SJSA1 (cell line): ENCODE measurements around the gene FAM81A. TPM values are rescaled to one million over a fixed set of nuclear protein-coding genes. Genes with fewer than 3 reads are reported as not detected.
A peak's percentile ranks its signal among the peaks of the same experiment; 100 is the strongest.
"Not testable (repeated sequence)": the region's sequence is repeated elsewhere in the genome, so short reads cannot be mapped to it uniquely, and the experiment has no call there.

Source experiments
- DNase-seq, 2 experiments: peaks; one replicate each; pipeline ENCODE4 v3.0.0-alpha.2; 2015 to 2020; ENCODE audit warnings: low spot score in 2 of 2, low read depth in 1 of 2
- H3K27ac ChIP-seq: fragments of 250-450 bp; sonication (Bioruptor Pico); 2 replicates; pipeline ENCODE4 v1.5.1; 2020; ENCODE audit warnings: mild to moderate bottlenecking, moderate library complexity
- H3K27me3 ChIP-seq: fragments of 250-450 bp; sonication (Bioruptor Pico); replicated peaks from 2 replicates; pipeline ENCODE4 v1.5.1; 2020; ENCODE audit warnings: mild to moderate bottlenecking, moderate library complexity
- H3K36me3 ChIP-seq: fragments of 250-450 bp; sonication (Bioruptor Pico); 2 replicates; pipeline ENCODE4 v1.5.1; 2020; ENCODE audit warnings: mild to moderate bottlenecking
- H3K4me1 ChIP-seq: fragments of 250-450 bp; sonication (Bioruptor Pico); replicated peaks from 2 replicates; pipeline ENCODE4 v1.6.1; 2021; ENCODE audit warnings: mild to moderate bottlenecking
- H3K4me3 ChIP-seq: fragments of 250-450 bp; sonication (Bioruptor Pico); 2 replicates; pipeline ENCODE4 v1.5.1; 2020; ENCODE audit warnings: mild to moderate bottlenecking
- H3K9me3 ChIP-seq: fragments of 250-450 bp; sonication (Bioruptor Pico); replicated peaks from 2 replicates; pipeline ENCODE4 v1.5.1; 2020; ENCODE audit warnings: mild to moderate bottlenecking
- total RNA-seq: library from RNA; depleted of rRNA; stranded (reverse); fragments of >200 nt; shearing (Covaris generic); gene quantifications from 2 replicates; pipeline ENCODE4 v1.2.3, GENCODE V29; 2014

Gene FAM81A
- total RNA-seq, 1 experiment from 2014 or later = 1.6 TPM

- no peaks in the 10 kb centered on the region; the same call in 1 of the 2 replicates for H3K27me3 ChIP-seq
- no peak for DNase-seq
- no peaks in the 10 kb centered on the region for H3K4me1 ChIP-seq
- H3K36me3 ChIP-seq = no peaks in the 10 kb centered on the region
- H3K27ac ChIP-seq = no peak overlapping the region
- H3K9me3 ChIP-seq = no peaks in the 10 kb centered on the region
- H3K4me3 ChIP-seq = no peak overlapping the region
Observed at GRCh38 chr15:59484399-59484798, 46.4 kb downstream of the FAM81A start.

- H3K27ac ChIP-seq = no peak overlapping the region
- DNase-seq = no peak
- 0 out of 2 replicates have a peak, but pooled peaks cover 2% of the 10 kb centered on the region for H3K9me3 ChIP-seq
- H3K27me3 ChIP-seq = no peaks in the 10 kb centered on the region; the same call in 1 of the 2 replicates
- H3K36me3 ChIP-seq = no peaks in the 10 kb centered on the region
- no peak overlapping the region for H3K4me3 ChIP-seq
- no peaks in the 10 kb centered on the region for H3K4me1 ChIP-seq
Observed at GRCh38 chr15:59485036-59485435, 47.0 kb downstream of the FAM81A start.

GRCh38 chr15:59489485-59489884, 51.5 kb downstream of the FAM81A start:
- H3K27me3 ChIP-seq = not testable (repeated sequence)

GRCh38 chr15:59491062-59491461, 53.1 kb downstream of the FAM81A start:
- Histone ChIP-seq H3K4me1 (peaks cover 5% of the 10 kb centered on the region), H3K9me3 (0 out of 2 replicates have a peak, but pooled peaks cover 2% of the 10 kb centered on the region), H3K4me3 (no peak overlapping the region), H3K36me3 (no peaks in the 10 kb centered on the region), H3K27ac (no peak overlapping the region), H3K27me3 (no peaks in the 10 kb centered on the region)
- DNase-seq = no peak

More at GRCh38 chr15:59489485-59489884, 51.5 kb downstream of the FAM81A start:
- not testable (repeated sequence) for H3K4me3 ChIP-seq, H3K9me3 ChIP-seq, H3K4me1 ChIP-seq, H3K36me3 ChIP-seq, DNase-seq, H3K27ac ChIP-seq

- Histone ChIP-seq H3K36me3 (no peaks in the 10 kb centered on the region), H3K9me3 (0 out of 2 replicates have a peak, but pooled peaks cover 2% of the 10 kb centered on the region), H3K4me3 (no peak overlapping the region), H3K27me3 (no peaks in the 10 kb centered on the region), H3K4me1 (peaks cover 5% of the 10 kb centered on the region), H3K27ac (no peak overlapping the region)
- DNase-seq = peak; percentile 61 to 68
Observed at GRCh38 chr15:59492389-59493377, 54.7 kb downstream of the FAM81A start.

- Histone ChIP-seq H3K4me1 (no peaks in the 10 kb centered on the region), H3K36me3 (no peaks in the 10 kb centered on the region), H3K27me3 (no peaks in the 10 kb centered on the region), H3K9me3 (no peaks in the 10 kb centered on the region), H3K4me3 (no peak overlapping the region), H3K27ac (no peak overlapping the region)
- DNase-seq = peak; percentile 27 to 55
Observed at GRCh38 chr15:59501597-59501996, 63.6 kb downstream of the FAM81A start.

- H3K36me3 ChIP-seq = no peaks in the 10 kb centered on the region
- H3K9me3 ChIP-seq = 0 out of 2 replicates have a peak, but pooled peaks cover 2% of the 10 kb centered on the region
- no peaks in the 10 kb centered on the region for H3K27me3 ChIP-seq
- no peak for DNase-seq
- H3K4me3 ChIP-seq = no peak overlapping the region
- H3K27ac ChIP-seq = no peak overlapping the region
- H3K4me1 ChIP-seq = no peaks in the 10 kb centered on the region
Observed at GRCh38 chr15:59515190-59515589, 77.2 kb downstream of the FAM81A start.

- Histone ChIP-seq H3K4me3 (no peak overlapping the region), H3K36me3 (no peaks in the 10 kb centered on the region), H3K9me3 (0 out of 2 replicates have a peak, but pooled peaks cover 2% of the 10 kb centered on the region), H3K27ac (no peak overlapping the region), H3K4me1 (no peaks in the 10 kb centered on the region), H3K27me3 (no peaks in the 10 kb centered on the region)
- DNase-seq = no peak
Observed at GRCh38 chr15:59516655-59517461, 78.9 kb downstream of the FAM81A start.

- Histone ChIP-seq H3K36me3 (no peaks in the 10 kb centered on the region), H3K9me3 (0 out of 2 replicates have a peak, but pooled peaks cover 2% of the 10 kb centered on the region), H3K27ac (no peak overlapping the region), H3K4me3 (no peak overlapping the region), H3K4me1 (no peaks in the 10 kb centered on the region), H3K27me3 (no peaks in the 10 kb centered on the region)
- DNase-seq = no peak
Observed at GRCh38 chr15:59519329-59519728, 81.3 kb downstream of the FAM81A start.

- Histone ChIP-seq H3K27me3 (no peaks in the 10 kb centered on the region), H3K36me3 (no peaks in the 10 kb centered on the region), H3K9me3 (0 out of 2 replicates have a peak, but pooled peaks cover 2% of the 10 kb centered on the region), H3K27ac (no peak overlapping the region), H3K4me1 (no peaks in the 10 kb centered on the region), H3K4me3 (no peak overlapping the region)
- no peak for DNase-seq
Observed at GRCh38 chr15:59521443-59521842, 83.5 kb downstream of the FAM81A start.

GRCh38 chr15:59522988-59523461, 85.0 kb downstream of the FAM81A start:
- no peaks in the 10 kb centered on the region for H3K36me3 ChIP-seq
- H3K9me3 ChIP-seq = no peaks in the 10 kb centered on the region
- H3K4me3 ChIP-seq = no peak overlapping the region
- no peak overlapping the region for H3K27ac ChIP-seq
- H3K27me3 ChIP-seq = no peaks in the 10 kb centered on the region
- DNase-seq = no peak
- no peaks in the 10 kb centered on the region for H3K4me1 ChIP-seq

GRCh38 chr15:59523702-59524101, 85.7 kb downstream of the FAM81A start:
- Histone ChIP-seq H3K27me3 (no peaks in the 10 kb centered on the region), H3K4me1 (no peaks in the 10 kb centered on the region), H3K4me3 (no peak overlapping the region), H3K36me3 (no peaks in the 10 kb centered on the region), H3K9me3 (no peaks in the 10 kb centered on the region), H3K27ac (no peak overlapping the region)
- no peak for DNase-seq

- H3K27ac ChIP-seq = no peak overlapping the region
- DNase-seq = no peak
- no peaks in the 10 kb centered on the region for H3K36me3 ChIP-seq
- no peak overlapping the region for H3K4me3 ChIP-seq
- no peaks in the 10 kb centered on the region for H3K27me3 ChIP-seq
- H3K9me3 ChIP-seq = no peaks in the 10 kb centered on the region
- H3K4me1 ChIP-seq = no peaks in the 10 kb centered on the region
Observed at GRCh38 chr15:59524331-59524731, 86.3 kb downstream of the FAM81A start.
